DOHH2 (cell line): ENCODE results near the gene AHRR.

Source experiments
- EZH2phosphoT487 ChIP-seq: fragments of 200-600 bp; sonication (generic); IDR thresholded peaks from 2 replicates; pipeline ENCODE4 v1.6.1; 2017; ENCODE audit warnings: borderline replicate concordance, mild to moderate bottlenecking, antibody characterized with exemption, low read length, moderate library complexity, mixed read lengths
- TF ChIP-seq, protein P1 (sequence below): fragments of 200-600 bp; sonication (generic); IDR thresholded peaks from one replicate; pipeline ENCODE4 v1.5.1; 2014; ENCODE audit warnings: antibody characterized with exemption, mild to moderate bottlenecking, low read depth, low read length; ENCODE audit not compliant: poor library complexity, severe bottlenecking

- TF ChIP-seq, protein P1, sequence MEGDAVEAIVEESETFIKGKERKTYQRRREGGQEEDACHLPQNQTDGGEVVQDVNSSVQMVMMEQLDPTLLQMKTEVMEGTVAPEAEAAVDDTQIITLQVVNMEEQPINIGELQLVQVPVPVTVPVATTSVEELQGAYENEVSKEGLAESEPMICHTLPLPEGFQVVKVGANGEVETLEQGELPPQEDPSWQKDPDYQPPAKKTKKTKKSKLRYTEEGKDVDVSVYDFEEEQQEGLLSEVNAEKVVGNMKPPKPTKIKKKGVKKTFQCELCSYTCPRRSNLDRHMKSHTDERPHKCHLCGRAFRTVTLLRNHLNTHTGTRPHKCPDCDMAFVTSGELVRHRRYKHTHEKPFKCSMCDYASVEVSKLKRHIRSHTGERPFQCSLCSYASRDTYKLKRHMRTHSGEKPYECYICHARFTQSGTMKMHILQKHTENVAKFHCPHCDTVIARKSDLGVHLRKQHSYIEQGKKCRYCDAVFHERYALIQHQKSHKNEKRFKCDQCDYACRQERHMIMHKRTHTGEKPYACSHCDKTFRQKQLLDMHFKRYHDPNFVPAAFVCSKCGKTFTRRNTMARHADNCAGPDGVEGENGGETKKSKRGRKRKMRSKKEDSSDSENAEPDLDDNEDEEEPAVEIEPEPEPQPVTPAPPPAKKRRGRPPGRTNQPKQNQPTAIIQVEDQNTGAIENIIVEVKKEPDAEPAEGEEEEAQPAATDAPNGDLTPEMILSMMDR = no peak
- TF ChIP-seq EZH2phosphoT487 = no peak
These were observed 135.1 kb downstream of the AHRR start for GRCh38 chr5:456351-457194.
